ENCODE data around the gene GLP2R. TPM values are rescaled to one million over a fixed set of nuclear protein-coding genes. Genes with fewer than 3 reads are reported as not detected.
"Not testable (repeated sequence)": the region's sequence is repeated elsewhere in the genome, so short reads cannot be mapped to it uniquely, and the experiment has no call there.

GLP2R gene, protein sequence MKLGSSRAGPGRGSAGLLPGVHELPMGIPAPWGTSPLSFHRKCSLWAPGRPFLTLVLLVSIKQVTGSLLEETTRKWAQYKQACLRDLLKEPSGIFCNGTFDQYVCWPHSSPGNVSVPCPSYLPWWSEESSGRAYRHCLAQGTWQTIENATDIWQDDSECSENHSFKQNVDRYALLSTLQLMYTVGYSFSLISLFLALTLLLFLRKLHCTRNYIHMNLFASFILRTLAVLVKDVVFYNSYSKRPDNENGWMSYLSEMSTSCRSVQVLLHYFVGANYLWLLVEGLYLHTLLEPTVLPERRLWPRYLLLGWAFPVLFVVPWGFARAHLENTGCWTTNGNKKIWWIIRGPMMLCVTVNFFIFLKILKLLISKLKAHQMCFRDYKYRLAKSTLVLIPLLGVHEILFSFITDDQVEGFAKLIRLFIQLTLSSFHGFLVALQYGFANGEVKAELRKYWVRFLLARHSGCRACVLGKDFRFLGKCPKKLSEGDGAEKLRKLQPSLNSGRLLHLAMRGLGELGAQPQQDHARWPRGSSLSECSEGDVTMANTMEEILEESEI
- total RNA-seq, result 3.4 TPM
- long read RNA-seq, full-length matches to known transcripts, result 1 of 3 reads
- long read RNA-seq, partial matches to known transcripts, result 0 of 3 reads
- long read RNA-seq, other reads (novel, unspliced or antisense), result 2 of 3 reads

DNA sequence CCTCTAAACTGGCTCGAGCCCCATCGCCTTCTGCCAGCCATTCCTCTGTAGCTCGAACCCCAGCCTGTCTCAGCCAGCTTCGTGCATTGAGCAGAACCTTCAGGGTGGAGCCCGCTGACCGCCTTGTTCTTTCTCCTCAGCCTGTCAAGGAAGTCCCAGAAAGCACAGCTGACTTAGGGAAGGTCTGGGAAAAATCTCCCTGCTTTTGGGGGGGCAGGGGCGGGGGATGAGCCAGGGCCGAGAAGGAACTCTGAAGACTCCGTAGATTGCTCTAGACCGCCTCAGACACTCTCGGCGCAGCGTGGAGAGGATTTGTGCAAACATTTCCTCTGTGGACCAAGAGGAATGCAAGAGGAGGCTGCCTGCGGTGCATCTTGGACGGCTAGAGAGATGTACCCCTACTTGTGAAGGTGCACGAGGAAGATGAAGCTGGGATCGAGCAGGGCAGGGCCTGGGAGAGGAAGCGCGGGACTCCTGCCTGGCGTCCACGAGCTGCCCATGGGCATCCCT is at the start of gene GLP2R:
Gene GLP2R (plus strand): TSS at position 284 of the 510 bp plus-strand sequence. CDS start 140 bp downstream, at position 424.
- peaks cover 10% of the 10 kb centered on the region for H3K27me3 ChIP-seq (ENCODE audit: low read depth)
- intact Hi-C loops (cut with DNase I), result no loop called here
- H3K9me3 ChIP-seq, result no peaks in the 10 kb centered on the region
- H3K4me3 ChIP-seq, result no peak within 1 kb of the TSS
- ATAC-seq (no peak), DNase-seq (no peak)
- H3K4me1 ChIP-seq, result no peaks in the 10 kb centered on the region
- H3K36me3 ChIP-seq, result no peaks in the 10 kb centered on the region
- no peak within 1 kb of the TSS for H3K27ac ChIP-seq
- TF ChIP-seq, protein P1, sequence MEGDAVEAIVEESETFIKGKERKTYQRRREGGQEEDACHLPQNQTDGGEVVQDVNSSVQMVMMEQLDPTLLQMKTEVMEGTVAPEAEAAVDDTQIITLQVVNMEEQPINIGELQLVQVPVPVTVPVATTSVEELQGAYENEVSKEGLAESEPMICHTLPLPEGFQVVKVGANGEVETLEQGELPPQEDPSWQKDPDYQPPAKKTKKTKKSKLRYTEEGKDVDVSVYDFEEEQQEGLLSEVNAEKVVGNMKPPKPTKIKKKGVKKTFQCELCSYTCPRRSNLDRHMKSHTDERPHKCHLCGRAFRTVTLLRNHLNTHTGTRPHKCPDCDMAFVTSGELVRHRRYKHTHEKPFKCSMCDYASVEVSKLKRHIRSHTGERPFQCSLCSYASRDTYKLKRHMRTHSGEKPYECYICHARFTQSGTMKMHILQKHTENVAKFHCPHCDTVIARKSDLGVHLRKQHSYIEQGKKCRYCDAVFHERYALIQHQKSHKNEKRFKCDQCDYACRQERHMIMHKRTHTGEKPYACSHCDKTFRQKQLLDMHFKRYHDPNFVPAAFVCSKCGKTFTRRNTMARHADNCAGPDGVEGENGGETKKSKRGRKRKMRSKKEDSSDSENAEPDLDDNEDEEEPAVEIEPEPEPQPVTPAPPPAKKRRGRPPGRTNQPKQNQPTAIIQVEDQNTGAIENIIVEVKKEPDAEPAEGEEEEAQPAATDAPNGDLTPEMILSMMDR (IDR thresholded peaks at IDR 0.05), result no peak

DNA sequence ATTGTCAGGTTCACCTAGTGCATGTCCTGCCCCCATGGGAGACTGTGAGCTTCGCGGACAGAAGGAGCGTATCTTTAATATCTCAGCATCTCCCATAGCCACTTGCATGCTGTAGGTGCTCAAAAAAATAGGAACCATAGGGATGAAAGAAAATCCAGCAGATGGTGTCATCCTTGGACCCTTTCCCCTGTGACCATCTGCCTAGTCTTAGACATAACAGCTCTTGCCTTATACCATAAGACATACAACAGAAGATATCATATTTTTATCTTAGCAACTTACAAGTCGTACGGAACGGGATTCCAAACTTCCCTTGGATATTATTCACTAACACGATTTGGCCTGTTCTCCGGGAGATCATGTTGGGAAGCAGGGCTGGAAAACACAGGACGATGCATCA is 48.8 kb upstream of the GLP2R start:
- no peaks in the 10 kb centered on the region for H3K9me3 ChIP-seq
- H3K27ac ChIP-seq, result no peak overlapping the region
- no peaks in the 10 kb centered on the region for H3K36me3 ChIP-seq
- H3K4me1 ChIP-seq, result no peaks in the 10 kb centered on the region
- H3K27me3 ChIP-seq (ENCODE audit: low read depth), result no peaks in the 10 kb centered on the region
- TF ChIP-seq, protein P1 (IDR thresholded peaks at IDR 0.05), result no peak
- no peak overlapping the region for H3K4me3 ChIP-seq
- intact Hi-C loops (cut with DNase I), result no loop called here
- ATAC-seq (no peak), DNase-seq (no peak)

DNA sequence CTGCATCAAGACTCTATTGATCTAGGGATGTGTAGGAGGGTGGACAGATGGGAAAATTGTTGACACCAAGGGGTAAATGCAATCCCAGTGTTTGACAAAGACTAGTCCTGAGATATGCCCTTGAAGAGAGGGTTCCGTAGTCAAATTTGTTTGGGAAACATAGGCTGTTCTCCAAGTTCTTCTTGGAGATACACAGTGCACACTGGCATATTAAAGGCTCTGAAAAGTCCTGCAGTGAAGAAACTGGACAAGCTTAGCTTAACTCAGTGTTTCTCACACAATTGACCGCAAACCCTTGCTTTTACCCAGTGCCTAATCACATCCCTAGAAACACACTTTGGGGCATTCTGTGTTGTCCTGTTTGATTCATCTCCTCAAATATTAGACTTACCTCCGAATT is 45.2 kb upstream of the GLP2R start:
- Histone ChIP-seq H3K27me3 (ENCODE audit: low read depth) (no peaks in the 10 kb centered on the region), H3K4me3 (no peak overlapping the region), H3K36me3 (no peaks in the 10 kb centered on the region), H3K9me3 (no peaks in the 10 kb centered on the region), H3K4me1 (no peaks in the 10 kb centered on the region), H3K27ac (no peak overlapping the region)
- DNase-seq (no peak), ATAC-seq (no peak)
- intact Hi-C loops (cut with DNase I), result no loop called here
- TF ChIP-seq, protein P1 (IDR thresholded peaks at IDR 0.05), result no peak

DNA sequence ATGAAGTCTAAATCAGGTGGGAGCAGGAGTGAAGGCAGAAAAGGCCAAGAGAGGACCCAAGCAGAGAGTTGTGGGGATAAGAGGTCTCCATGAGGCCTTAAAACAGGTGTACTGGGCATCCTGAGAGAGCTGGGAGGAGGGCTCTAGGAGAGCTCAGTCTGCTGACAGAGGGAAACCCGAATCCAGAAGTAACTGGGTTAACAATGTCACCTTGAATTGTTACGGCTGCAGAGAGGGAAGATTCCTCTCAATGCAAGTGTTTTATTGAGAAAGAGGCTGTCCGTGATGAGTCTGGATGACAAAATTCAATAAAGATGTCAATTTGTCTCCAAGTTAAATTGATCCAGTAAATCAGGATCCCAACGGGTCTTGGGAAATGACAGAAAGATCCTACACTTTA is 42.7 kb upstream of the GLP2R start:
- TF ChIP-seq, protein P1 (IDR thresholded peaks at IDR 0.05), result no peak
- DNase-seq (no peak), ATAC-seq (no peak)
- Histone ChIP-seq H3K4me1 (no peaks in the 10 kb centered on the region), H3K36me3 (no peaks in the 10 kb centered on the region), H3K27me3 (ENCODE audit: low read depth) (peaks cover under 1% of the 10 kb centered on the region), H3K9me3 (no peaks in the 10 kb centered on the region), H3K27ac (no peak overlapping the region), H3K4me3 (no peak overlapping the region)
- intact Hi-C loops (cut with DNase I), result no loop called here

DNA sequence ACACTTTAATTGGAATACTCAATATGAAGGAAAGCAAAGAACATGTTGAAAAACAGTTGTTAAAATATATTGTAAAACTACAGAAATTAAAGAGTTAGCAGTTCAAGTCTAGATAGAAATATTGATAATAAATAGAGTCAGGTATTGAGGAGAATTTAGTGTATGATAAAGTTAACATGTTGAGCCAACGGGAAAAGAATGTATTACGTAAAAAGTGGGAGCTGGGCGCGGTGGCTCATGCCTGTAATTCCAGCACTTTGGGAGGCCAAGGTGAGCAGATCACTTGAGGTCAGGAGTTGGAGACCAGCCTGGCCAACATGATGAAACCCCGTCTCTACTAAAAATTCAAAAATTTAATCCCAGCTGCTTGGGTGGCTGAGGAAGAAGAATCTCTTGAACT is 42.3 kb upstream of the GLP2R start:
- H3K4me3 ChIP-seq; DNase-seq; H3K9me3 ChIP-seq; ATAC-seq; H3K27me3 ChIP-seq (ENCODE audit: low read depth); H3K4me1 ChIP-seq; H3K36me3 ChIP-seq; H3K27ac ChIP-seq; intact Hi-C loops (cut with DNase I): not testable (repeated sequence)

DNA sequence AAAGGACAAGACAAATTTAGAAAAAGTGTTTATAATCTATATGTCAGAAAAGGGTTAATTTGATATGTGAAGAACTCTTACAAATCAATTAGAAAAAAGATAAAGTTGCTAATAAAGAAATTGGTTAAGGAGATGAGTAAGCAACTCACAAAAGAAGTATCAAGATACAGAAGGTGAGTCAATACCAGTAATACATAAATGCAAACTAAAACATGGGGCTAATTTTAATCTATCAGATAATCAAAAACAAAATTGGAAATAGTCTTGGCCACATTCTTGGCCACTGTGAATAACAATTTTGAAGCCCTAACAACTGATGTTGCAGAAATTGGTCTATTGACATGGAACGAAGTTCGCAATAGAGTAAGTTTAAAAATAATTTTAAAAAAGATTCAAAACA is 41.2 kb upstream of the GLP2R start:
- Histone ChIP-seq H3K27me3 (ENCODE audit: low read depth) (peaks cover 4% of the 10 kb centered on the region), H3K4me1 (no peaks in the 10 kb centered on the region), H3K4me3 (no peak overlapping the region), H3K9me3 (no peaks in the 10 kb centered on the region), H3K27ac (no peak overlapping the region), H3K36me3 (no peaks in the 10 kb centered on the region)
- ATAC-seq (no peak), DNase-seq (no peak)
- intact Hi-C loops (cut with DNase I), result no loop called here
- TF ChIP-seq, protein P1 (IDR thresholded peaks at IDR 0.05), result no peak
